Measurements from ENCODE around the gene LHFPL3.

DNA sequence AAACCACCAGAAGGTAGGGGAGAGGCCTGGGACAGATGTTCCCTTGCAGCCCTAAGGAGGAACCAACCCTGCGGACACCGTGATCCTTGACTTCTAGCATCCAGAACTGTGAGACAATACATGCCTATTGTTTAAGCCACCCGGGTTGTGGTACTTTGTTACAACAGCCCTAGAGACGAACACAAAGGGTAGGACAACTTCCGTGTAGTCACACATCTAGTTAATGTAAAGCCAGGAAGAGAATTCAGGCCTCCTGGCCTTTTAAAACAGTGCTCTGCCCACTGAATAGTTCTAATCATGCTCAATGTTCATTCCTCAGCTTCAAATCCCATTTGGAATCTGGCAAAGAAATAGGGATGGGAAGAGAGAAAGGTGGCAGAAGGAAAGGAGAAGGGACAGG is 445.4 kb downstream of the LHFPL3 start:
- no peak for TF ChIP-seq RAD21 (IDR thresholded peaks at IDR 0.05; ENCODE audit: low read depth)
- no peak for TF ChIP-seq YY1 (IDR thresholded peaks at IDR 0.05; ENCODE audit: low read depth)
- no peak for TF ChIP-seq CEBPB (IDR thresholded peaks at IDR 0.05)

All from Ishikawa (cell line).